ENCODE measurements around the gene OR2K2. TPM values are rescaled to one million over a fixed set of nuclear protein-coding genes. Genes with fewer than 3 reads are reported as not detected.
"Not testable (repeated sequence)": the region's sequence is repeated elsewhere in the genome, so short reads cannot be mapped to it uniquely, and the experiment has no call there.

Gene OR2K2
- polyA plus RNA-seq, 1 donor, result not detected

DNA sequence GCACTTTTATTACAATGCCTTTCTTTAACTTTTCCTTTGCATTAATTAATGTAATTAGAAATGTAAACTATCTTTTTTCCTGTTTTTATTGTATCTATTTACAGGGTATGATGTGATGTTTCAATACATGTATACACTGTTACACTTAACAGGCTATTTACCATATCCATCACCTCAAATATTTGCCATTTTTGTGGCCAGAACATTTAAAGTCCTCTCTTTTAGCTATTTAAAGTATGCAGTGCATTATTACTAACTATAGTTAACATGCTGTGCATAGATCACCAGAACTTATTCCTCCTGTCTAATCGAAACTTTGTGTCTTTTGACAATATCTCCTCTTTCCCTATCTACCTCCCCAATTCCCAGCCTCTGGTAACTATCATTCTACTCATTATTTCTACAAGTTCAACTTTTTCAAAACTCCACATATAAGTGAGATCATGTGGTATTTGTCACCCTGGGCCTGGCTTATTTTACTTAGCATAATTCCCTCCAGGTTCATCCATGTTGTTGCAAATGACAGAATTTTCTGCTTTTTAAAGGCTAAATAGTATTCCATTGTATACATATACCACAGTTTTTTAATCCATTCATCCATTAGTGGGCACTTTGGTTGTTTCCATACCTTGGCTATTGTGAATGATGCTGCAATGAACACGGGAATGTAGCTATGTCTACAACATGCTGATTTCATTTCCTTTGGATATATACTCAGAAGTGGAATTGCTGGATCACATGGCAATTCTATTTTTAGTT, 32.8 kb downstream of the OR2K2 start:
- no peak for DNase-seq

DNA sequence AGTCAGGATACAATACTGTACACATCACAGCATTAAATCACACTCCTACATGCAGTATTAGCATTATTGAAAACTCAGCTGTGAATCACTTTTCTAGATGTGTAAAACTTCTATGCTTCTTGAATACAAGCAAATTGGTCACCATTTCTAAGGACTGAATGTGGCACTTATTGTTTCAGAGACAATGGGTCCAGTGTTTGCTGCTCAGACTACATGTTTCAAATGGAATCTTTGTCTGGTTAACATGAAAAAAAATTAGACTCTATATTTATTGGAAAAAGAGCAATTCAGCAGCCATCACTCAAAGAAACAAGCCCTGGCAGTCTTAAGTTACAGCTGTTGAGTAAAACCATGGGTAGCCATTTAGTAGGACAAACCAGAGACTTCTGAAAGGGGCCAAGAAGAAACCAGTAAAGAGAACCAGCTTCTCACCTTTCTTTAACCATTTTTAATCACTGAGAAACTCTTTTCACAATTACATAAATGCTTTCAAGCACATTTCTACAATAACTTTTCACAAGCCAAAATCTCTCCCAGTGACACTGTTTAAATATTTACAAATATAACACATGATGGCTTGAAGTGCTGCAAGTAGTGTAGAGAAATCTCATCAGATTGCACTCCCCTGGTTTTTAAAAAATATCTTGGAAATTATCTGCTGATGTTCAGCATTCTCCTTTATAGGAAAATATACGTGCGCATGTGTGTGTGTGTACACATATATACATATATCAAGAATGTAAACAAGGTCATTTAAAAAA, 35.2 kb downstream of the OR2K2 start:
- DNase-seq, result no peak

DNA sequence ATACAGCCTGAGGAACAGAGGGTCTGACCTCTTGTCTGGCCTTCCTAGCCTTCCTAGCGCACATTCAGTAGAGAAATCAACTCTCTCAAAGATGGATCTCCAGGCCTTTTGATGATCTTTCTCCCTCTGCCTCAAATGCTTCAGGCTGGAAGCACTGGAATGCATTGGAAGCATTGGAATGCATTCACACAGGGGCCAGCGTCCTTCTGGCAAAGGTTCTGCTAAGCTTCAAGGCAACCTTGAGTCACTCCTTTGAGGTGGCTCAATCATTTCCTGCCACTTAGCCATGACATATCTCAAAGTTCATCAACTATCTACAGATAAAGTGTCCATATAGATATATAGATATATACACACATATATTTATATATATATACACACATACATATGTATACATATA, 42.9 kb downstream of the OR2K2 start:
- DNase-seq, result no peak

DNA sequence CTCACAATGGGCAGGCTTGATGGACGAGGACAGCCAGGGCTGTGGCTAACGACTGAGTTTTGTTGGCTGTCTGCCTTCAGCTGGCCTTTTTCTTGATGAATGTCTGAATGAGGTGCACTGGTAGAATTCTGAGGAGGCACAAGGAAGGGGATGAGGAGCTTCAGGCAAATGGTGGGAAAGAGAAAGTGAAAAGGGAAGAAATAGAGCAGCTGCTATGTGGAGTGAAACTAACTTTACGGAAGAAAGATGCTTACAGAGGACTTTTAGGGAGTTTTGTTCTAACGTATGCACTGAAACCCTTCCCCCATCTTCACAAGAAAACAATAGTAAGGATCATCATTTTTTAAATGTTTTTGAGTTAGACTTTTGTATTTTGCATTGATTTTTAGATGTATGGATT, 45.3 kb downstream of the OR2K2 start:
- no peak for DNase-seq

DNA sequence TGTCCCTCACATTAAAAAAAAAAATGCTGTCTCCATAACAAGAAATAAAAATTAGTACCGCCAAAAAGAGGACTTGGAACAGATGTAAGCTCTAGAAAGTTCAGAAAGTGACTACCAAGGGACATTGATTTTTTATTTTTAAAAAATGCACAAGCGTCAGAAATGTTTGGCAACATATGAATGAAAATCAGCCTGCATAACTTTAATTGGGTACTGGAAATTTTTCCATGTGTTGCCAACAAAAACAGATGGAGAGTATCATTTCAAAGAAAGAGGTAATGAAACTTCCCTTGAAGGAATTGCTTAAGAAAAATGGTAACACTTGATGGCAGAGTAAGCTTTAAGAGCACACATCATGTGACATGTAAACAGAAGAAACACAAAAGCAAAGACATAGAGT, 47.2 kb downstream of the OR2K2 start:
- no peak for DNase-seq

DNA sequence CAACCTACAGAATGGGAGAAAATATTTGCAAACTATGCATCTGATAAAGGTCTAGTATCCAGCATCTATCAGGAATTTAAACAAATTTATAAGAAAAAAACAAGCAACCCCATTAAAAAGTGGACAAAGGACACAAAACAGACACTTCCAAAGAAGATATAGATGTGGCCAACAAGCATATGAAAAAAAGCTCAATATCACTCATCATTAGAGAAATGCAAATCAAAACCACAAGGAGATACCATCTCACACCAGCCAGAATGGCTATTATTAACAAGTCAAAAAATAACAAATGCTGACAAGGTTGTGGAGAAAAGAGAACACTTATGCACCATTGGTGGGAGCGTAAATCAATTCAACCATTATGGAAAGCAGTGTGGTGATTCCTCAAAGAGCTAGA, 49.2 kb downstream of the OR2K2 start:
- DNase-seq, result not testable (repeated sequence)

Other genes starting within 250 kb of the OR2K2 start
- 152 TPM for gene ECPAS, start 154.2 kb upstream of the OR2K2 start, polyA plus RNA-seq (ENCODE audit: insufficient read length)
- 1.5 TPM for gene ZNF483, start 195.0 kb upstream of the OR2K2 start, polyA plus RNA-seq (ENCODE audit: insufficient read length)